HepG2 (cell line): ENCODE data around the gene SETD2. TPM values are rescaled to one million over a fixed set of nuclear protein-coding genes. Genes with fewer than 3 reads are reported as not detected.

ENCODE experiments used
- CENPBD1 ChIP-seq: sonication (generic); formaldehyde crosslinking; IDR thresholded peaks from 2 replicates; pipeline ENCODE4 v1.8.0; 2022; ENCODE audit warnings: missing genetic modification reagents, low read depth, mild to moderate bottlenecking, borderline replicate concordance
- EEA1 ChIP-seq: sonication (generic); formaldehyde crosslinking; IDR thresholded peaks from 2 replicates; pipeline ENCODE4 v1.5.1; 2020; ENCODE audit warnings: mild to moderate bottlenecking, missing genetic modification reagents, borderline replicate concordance
- FOSL2 ChIP-seq: sonication (generic); formaldehyde crosslinking; IDR thresholded peaks from 2 replicates; pipeline ENCODE4 v1.4.0; 2020; ENCODE audit warnings: missing genetic modification reagents
- HDAC2 ChIP-seq: sonication (generic); formaldehyde crosslinking; IDR thresholded peaks from 2 replicates; pipeline ENCODE4 v1.4.0; 2020; ENCODE audit warnings: missing genetic modification reagents
- HNF4G ChIP-seq, 2 experiments: sonication (generic) in 1 of 2; formaldehyde crosslinking in 1 of 2; IDR thresholded peaks; 2 replicates each; pipeline versions ENCODE4 v1.4.0 to v1.6.1; 2011 to 2020; ENCODE audit warnings: borderline replicate concordance in 2 of 2, low read depth in 2 of 2, mild to moderate bottlenecking in 2 of 2, low read length in 1 of 2, missing genetic modification reagents in 1 of 2, moderate library complexity in 1 of 2
- ISL2 ChIP-seq: sonication (generic); formaldehyde crosslinking; IDR thresholded peaks from 2 replicates; pipeline ENCODE4 v1.5.0; 2020; ENCODE audit warnings: missing genetic modification reagents
- MAF1 ChIP-seq: sonication (generic); formaldehyde crosslinking; IDR thresholded peaks from 2 replicates; pipeline ENCODE4 v1.5.0; 2020; ENCODE audit warnings: missing genetic modification reagents, borderline replicate concordance
- MED8 ChIP-seq: sonication (generic); formaldehyde crosslinking; IDR thresholded peaks from 2 replicates; pipeline ENCODE4 v1.8.1; 2023; ENCODE audit warnings: mild to moderate bottlenecking, missing genetic modification reagents; ENCODE audit not compliant: insufficient replicate concordance
- RBM39 ChIP-seq: fragments of 200-400 bp; formaldehyde crosslinking; IDR thresholded peaks from one replicate; pipeline ENCODE4 v1.6.1; 2018; ENCODE audit warnings: antibody characterized with exemption, mild to moderate bottlenecking, low read depth, low read length; ENCODE audit not compliant: poor library complexity, severe bottlenecking
- SRSF9 ChIP-seq: fragments of 200-400 bp; formaldehyde crosslinking; IDR thresholded peaks from 2 replicates; pipeline ENCODE4 v1.6.1; 2018; ENCODE audit warnings: borderline replicate concordance, mild to moderate bottlenecking, low read depth, low read length; ENCODE audit not compliant: insufficient read depth, poor library complexity, severe bottlenecking
- STAG1 ChIP-seq: sonication (generic); formaldehyde crosslinking; IDR thresholded peaks from 2 replicates; pipeline ENCODE4 v1.4.0; 2020; ENCODE audit warnings: missing genetic modification reagents
- TEAD3 ChIP-seq: optimal IDR thresholded peaks from 2 replicates; pipeline ENCODE3; 2016; ENCODE audit warnings: borderline replicate concordance
- TSC22D2 ChIP-seq: sonication (generic); formaldehyde crosslinking; IDR thresholded peaks from 2 replicates; pipeline ENCODE4 v1.5.1; 2020; ENCODE audit warnings: missing genetic modification reagents, mild to moderate bottlenecking, borderline replicate concordance
- ZNF414 ChIP-seq: sonication (generic); formaldehyde crosslinking; IDR thresholded peaks from 2 replicates; pipeline ENCODE4 v1.5.0; 2020; ENCODE audit warnings: missing genetic modification reagents
- ZNF547 ChIP-seq: sonication (generic); formaldehyde crosslinking; IDR thresholded peaks from 2 replicates; pipeline ENCODE4 v1.5.1; 2020; ENCODE audit warnings: mild to moderate bottlenecking, missing genetic modification reagents
- ZNF577 ChIP-seq: sonication (generic); formaldehyde crosslinking; IDR thresholded peaks from 2 replicates; pipeline ENCODE4 v1.4.0; 2020; ENCODE audit warnings: mild to moderate bottlenecking, low read depth, missing genetic modification reagents, borderline replicate concordance
- ZNF646 ChIP-seq: sonication (generic); formaldehyde crosslinking; IDR thresholded peaks from 2 replicates; pipeline ENCODE4 v1.9.0; 2021; ENCODE audit warnings: mild to moderate bottlenecking, missing genetic modification reagents
- ZNF816 ChIP-seq: sonication (generic); formaldehyde crosslinking; IDR thresholded peaks from 2 replicates; pipeline ENCODE4 v1.8.0; 2022; ENCODE audit warnings: missing genetic modification reagents, mild to moderate bottlenecking, borderline replicate concordance
- ZSCAN25 ChIP-seq: sonication (generic); formaldehyde crosslinking; IDR thresholded peaks from 2 replicates; pipeline ENCODE4 v1.8.0; 2022; ENCODE audit warnings: mild to moderate bottlenecking, missing genetic modification reagents
- polyA plus RNA-seq, 8 experiments: library from polyadenylated mRNA; depleted of rRNA in 3 of 8; stranded (reverse) in 7 of 8; unstranded in 1 of 8; fragments of >200 nt; fragmentation: Illumina TruSeq in 4 of 8; extraction: Trizol in 4 of 8; gene quantifications; 2 replicates each; pipeline versions ENCODE4 v1.2.1 to v1.2.3, GENCODE V29; 2011 to 2016; ENCODE audit warnings: low read depth in 4 of 8, missing spikeins in 1 of 8, mixed read lengths in 1 of 8; ENCODE audit not compliant: insufficient read depth in 1 of 8
- total RNA-seq, 5 experiments: library from RNA; depleted of rRNA; stranded (reverse); fragments of >200 nt; fragmentation: Illumina TruSeq; extraction: Trizol; gene quantifications; 2 replicates each; pipeline ENCODE4 v1.2.3, GENCODE V29; 2016; ENCODE audit warnings: low read depth in 1 of 5

Gene SETD2
- total and polyA plus RNA-seq, 2 of the 13 experiments (the other 11 are each of a cell fraction or from before 2014, with no cell fraction given), result 14.2 to 24.2 TPM

GRCh38 chr3:46976326-46977190, 187.4 kb downstream of the SETD2 start, which contains the start of gene CCDC12 (continued):
- TF ChIP-seq RBM39 (no peak), ZNF414 (CRISPR knock-in tag) (no peak), ZSCAN25 (CRISPR knock-in tag) (0 out of 2 replicates have a peak, but pooled peaks have one; percentile 22), ZNF547 (CRISPR knock-in tag) (no peak), HDAC2 (peak; percentile 70; the same call in 1 of the 2 replicates), ZNF816 (no peak), STAG1 (CRISPR knock-in tag) (peak; percentile 33; the same call in 1 of the 2 replicates), HNF4G (IDR thresholded peaks at IDR 0.05; ENCODE audit: borderline replicate concordance, low read depth, low read length) (no peak; the same call in 1 of the 2 replicates), HNF4G (CRISPR knock-in tag; IDR thresholded peaks at IDR 0.05; ENCODE audit: borderline replicate concordance, low read depth) (no peak), CENPBD1 (CRISPR knock-in tag) (no peak; the same call in 1 of the 2 replicates), MAF1 (CRISPR knock-in tag) (no peak), TEAD3 (CRISPR knock-in tag) (peak; percentile 46), MED8 (CRISPR knock-in tag) (no peak), TSC22D2 (CRISPR knock-in tag) (no peak), ZNF646 (CRISPR knock-in tag) (no peak), ZNF577 (CRISPR knock-in tag) (no peak), SRSF9 (no peak), FOSL2 (CRISPR knock-in tag) (peak; percentile 64), ISL2 (CRISPR knock-in tag) (no peak), EEA1 (CRISPR knock-in tag) (peak; percentile 88; the same call in 1 of the 2 replicates)
